ENCODE results near the gene MDGA2.

Gene MDGA2

GRCh38 chr14:46840944-46841720 lies 834.3 kb downstream of the MDGA2 start:
- no peak for DNase-seq

- DNase-seq = no peak
Measured at GRCh38 chr14:46820291-46820690, 855.1 kb downstream of the MDGA2 start.

DNA sequence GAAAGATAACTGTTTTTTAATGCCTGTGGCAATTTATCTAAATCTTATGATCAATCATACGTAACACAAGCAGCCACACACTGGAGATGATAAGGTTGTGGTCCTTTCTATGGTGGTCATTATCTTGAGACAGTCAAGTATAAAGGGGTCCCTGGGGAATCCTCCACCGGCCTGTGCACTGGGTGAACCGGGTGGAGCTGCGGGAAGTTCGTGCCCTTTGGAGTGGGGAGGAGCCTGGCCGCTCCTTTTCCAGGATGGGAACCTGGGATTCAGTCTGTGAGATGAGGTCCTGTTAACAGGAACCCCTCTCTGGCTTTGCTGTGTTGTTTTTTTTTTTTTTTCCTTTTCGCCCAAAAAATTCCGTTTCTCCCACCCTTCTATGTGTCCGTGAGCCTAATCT lies 856.3 kb downstream of the MDGA2 start:
- no peak for DNase-seq

DNA sequence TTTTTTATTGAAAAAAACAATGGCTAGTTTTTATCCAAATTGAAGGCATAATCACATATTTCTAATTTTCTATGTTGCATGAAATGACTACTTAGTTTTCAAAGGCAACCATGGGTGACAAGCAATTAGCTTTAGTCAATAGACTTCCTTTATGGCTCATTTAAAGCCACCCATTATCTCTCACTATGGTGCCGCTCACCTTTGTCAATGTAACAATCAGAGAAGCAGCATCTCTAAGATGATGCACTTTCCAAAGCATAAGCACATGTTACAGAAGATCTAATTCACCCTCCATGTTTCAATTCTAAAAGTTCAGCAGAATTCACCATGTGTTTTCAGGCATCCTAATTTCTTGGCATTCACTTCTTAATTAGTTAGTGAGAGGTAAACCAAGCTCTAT lies 857.3 kb downstream of the MDGA2 start:
- DNase-seq = no peak

GRCh38 chr14:46793144-46793543 lies 882.3 kb downstream of the MDGA2 start:
- DNase-seq = no peak

Data from NCI-H1436 treated with DMSO at 0.1 percent for 48 hours (cell line).